GM21528 (cell line): ENCODE measurements around the gene CHAT.

Experiments used
- ATAC-seq: cut with Tn5 transposase; IDR thresholded peaks from one replicate; pipeline ENCODE4 v1.9.1; 2021; ENCODE audit warnings: mild to moderate bottlenecking, moderate library complexity; ENCODE audit not compliant: unreplicated experiment, low FRiP score

Gene CHAT

DNA sequence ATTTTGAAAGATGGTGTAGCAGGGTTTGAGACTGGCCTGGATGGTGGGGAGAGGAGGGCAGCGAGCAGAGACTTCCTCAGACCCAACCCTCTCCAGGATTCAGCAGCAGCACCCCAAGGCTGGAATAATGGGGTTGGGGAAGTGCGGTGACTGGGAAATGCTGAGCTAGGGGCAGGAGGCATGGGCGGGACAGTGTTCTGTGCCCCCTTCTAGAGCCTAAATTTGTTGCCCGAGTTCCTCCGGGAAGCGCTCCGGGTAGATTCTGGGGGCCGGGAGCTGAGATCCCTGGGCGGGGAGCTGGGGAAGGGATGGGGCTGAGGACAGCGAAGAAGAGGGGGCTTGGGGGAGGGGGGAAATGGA, at the start of gene CHAT:
CHAT (plus strand) TSS at position 156 of the 360 bp plus-strand sequence; CDS start at position 309, 153 bp downstream.
- no peak for ATAC-seq

DNA sequence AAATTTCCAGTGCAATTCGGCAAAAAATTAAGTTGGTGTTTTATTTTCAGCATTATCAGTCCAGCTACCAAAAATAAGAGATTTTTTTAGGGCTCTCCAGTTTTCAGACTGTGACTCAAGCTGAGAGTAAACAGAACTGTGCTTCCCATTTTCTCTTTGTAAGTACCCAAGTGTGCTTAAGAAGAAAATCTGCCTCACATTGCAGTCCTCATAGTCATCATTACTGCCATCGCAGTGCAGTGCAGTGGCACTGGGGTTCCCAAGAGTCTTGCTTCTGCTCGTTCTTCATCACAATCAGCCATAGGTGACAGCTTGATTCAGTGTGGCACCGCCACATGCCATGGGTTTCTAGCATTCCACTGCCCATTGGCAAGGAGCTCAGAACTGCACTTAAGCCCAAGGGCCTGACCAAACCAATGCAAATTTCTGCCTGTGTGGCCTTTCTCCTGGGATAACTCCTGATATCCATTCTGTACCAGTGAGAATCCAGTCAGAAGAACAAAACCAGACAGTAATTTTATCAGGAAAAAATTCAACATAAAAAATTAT, 49.3 kb upstream of the CHAT start:
- ATAC-seq = no peak

DNA sequence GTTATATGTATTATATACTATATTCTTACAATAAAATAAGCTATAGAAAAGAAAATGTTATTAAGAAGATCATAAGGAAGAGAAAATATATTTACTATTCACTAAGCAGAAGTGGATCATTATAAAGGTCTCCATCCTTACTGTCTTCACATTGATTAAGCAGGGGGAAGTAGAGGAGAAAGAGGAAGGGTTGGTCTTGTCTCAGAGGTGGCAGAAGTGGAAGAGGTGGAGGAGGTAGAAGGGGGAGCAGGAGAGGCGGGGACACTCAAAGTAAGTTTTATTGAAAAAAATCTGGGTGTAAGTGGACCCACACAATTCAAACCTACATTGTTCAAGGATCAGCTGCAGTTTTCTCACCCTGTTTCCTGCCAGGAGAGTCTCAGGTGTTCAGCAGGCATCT, 46.0 kb upstream of the CHAT start:
- no peak for ATAC-seq

DNA sequence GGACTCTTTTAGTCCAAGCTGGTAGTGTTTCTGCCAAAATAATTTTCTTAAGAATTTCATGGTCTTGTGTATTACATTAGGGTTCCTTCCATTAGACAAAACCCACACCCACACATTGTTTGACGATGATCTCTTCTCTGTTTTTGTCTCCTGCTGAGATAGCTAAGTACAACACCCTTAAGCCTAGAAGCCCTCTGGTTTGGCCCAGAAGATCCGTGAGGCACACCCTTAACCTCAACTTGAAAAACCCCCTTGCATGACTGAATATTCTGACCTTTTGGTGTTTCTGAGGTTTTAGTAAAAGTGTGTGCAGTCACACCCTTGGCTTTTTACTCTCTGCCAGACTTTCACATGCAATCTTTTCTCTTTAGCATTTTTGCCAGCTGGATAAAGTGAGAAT, 45.6 kb upstream of the CHAT start:
- no peak for ATAC-seq

DNA sequence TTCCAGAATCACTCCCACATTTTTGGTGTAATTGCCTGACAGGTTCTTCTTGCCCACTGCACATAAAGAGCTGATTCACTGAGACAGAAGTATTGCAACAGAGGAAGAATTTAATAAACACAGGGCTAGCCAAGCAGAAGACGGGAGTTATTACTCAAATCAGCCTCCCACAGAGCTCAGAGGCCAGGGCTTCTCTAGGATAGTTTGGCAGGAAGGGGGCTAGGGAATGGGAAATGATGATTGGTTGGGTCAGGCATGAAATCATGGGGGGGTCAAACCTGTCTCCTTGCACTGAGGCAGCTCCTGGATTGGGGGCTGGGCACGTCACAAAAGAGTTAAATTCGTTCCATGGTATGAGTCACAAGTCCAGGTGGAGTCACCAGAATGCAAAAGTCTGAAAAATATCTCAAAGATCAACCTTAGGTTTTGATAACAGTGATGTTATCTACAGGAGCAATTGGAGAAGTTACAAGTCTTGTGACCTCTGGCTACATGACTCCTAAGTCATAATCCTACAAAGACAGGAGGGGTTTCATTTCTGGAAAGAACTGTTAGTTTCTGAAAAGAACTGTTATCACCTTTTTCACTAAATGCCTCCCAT, 44.7 kb upstream of the CHAT start:
- ATAC-seq = no peak

DNA sequence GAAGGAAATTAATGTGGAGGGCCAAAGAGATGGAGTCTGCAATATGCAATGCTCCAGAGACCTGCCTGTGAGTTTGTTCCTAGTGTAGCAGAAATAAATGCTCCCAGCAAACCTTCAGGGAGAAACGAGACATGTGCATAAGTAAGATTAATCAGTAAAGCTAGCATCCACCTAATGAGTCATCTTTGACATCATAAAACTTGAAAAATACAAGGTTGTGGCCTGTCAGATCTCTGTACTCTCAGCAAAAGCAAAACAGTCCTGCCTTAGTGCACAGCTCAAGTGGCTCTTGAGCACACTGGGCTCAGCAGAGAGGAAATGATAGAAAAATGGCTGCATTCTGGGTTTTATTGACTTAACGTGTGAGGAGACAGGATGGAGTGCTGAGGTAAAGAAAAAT, 42.4 kb upstream of the CHAT start:
- ATAC-seq = no peak

DNA sequence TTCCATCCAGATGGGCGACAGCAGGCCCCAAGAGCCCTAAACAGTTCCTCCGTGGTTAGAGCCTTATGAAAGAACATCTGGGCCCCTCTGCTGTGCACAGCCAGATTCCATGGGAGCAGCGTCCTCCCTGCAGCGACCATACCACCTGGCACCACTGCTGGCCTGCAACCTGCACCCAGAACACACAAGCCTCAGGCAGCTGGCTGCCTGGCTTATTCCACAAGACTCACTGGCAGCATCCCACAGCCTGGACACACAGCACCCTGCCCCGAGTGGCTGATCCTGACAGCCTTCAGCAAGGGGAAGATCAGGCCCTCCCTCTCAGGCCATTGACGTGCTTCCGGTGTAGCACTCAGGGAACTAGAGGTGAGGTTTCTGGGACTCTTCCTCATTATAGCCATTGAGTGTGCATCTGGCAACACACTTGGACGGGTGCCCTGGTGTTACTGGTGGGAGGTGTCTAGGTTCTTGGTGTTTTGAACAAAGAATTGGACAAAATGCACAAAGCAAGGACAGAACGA, 41.2 kb upstream of the CHAT start:
- ATAC-seq = no peak

DNA sequence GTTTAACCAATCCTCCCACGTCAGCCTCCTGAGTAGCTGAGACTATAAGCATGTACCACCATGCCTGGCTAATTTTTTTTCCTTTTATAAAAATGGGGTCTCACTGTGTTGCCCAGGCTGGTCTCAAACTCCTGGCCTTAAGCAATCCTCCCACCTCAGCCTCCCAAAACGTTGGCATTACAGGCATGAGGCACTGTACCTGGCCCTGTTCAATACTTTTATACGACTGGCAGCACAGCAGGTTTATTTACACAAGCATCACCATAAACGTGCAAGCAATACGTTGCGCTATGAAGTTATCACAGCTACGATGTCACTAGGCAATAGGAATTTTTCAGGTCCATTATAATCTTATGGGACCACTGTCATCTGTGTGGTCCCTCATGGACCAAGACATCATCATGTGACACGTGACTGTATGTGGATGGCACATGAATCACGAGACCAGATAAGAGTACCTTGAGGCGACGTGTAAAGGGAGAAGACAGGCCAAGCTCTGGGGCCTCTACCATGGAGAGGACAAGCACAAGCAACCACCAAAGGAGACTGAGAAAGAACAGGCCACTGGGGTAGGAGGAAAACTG, 38.3 kb upstream of the CHAT start:
- ATAC-seq = no peak

DNA sequence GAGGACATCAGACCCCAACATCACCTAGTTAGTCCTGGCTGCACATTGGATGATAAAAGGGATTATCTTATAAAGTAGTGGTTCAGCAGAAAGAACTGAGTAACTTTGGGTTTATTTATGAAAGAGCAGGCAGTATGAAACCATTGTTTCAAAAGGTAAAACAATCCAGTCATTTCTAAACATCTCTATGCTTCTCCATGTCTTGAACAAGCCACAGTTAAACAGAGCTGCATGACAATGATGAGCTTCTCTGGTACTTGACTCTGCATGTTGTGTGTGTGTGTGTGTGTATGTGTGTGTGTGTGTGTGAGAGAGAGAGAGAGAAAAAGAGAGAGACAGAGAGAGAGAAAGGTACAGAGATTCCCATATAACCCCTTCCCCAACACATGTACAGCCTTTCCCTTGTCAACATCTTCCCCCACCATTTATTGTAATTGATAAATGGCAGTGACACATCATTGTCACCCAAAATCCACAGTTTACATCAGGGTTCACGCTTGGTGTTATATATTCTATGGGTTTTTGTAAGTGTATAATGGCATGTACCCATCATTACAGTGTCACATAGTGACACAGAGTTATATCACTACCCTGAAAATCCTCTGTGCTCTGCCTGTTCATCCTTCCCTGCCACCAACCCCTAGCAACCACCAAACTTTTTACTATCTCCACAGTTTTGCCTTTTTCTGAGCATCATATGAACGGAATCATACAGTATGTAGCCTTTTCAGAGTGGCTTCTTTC, 36.5 kb upstream of the CHAT start:
- no peak for ATAC-seq

DNA sequence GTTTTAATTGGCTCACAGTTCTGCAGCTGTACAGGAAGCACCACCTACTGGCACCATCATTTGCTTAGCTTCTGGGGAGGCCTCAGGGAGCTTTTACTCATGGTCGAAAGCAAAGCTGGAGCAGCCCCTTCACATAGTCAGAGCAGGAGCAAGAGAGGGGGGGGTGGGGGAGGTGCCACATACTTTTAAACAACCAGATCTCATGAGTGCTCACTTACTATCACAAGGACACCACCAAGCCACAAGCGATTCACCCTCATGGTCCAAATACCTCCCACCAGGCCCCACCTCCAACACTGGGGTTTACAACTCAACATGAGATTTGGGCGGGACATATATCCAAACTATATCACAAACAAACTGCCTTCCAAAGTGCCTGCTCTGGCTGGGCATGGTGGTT, 35.4 kb upstream of the CHAT start:
- ATAC-seq = no peak

DNA sequence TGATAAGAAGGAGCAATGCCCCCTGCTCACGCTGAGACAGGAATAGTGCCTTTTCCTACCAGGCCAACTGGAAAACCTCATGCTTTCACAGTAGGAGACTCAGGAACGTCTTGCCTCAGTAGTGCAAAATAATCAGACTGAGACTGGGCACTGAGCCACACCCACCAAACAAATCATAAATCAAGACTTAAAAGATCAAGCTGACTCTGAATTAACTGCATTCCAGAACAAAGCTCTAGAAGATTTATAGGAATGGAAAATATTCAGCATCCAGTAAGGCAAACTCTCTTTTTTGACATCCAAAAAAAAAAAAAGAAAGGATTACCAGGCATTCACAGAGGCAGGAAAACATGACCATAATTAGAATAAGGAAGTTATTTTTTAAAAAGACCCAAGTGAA, 34.2 kb upstream of the CHAT start:
- no peak for ATAC-seq

DNA sequence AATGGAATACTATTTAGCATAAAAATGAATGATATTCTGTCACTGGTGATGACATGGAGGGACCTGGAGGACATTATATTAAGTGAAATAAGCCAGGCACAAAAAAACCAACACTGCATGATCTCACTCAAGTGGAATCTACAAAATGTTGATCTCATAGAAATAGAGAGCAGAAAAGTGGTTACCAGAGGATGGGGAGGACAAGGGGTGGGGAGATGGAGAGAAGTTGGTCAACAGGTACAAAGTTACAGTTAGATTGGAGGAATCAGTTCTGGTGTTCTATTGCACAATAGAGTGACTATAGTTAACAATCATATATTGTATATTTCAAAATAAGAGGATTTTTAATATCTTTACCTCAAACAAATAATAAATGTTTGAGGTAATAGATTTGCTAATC, 28.4 kb upstream of the CHAT start:
- ATAC-seq = no peak

DNA sequence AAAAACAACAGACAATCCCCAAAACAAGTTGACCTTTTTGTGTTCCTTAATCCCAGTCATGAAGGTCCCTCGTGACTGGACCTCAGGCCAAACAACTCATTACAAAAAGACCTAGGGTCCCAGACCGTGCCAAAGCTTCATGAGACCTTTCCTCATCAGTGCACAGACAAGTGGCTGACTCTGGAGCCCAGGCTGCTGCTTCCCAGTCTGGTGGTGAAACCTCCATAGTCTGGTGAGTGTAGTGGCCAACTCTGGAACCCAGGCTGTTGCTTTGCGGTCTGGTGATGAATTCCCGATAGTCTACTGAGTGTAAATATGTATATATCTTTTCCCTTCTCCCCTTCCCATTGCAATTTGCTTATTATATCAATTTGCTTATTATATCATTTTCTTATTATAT, 25.9 kb upstream of the CHAT start:
- no peak for ATAC-seq

DNA sequence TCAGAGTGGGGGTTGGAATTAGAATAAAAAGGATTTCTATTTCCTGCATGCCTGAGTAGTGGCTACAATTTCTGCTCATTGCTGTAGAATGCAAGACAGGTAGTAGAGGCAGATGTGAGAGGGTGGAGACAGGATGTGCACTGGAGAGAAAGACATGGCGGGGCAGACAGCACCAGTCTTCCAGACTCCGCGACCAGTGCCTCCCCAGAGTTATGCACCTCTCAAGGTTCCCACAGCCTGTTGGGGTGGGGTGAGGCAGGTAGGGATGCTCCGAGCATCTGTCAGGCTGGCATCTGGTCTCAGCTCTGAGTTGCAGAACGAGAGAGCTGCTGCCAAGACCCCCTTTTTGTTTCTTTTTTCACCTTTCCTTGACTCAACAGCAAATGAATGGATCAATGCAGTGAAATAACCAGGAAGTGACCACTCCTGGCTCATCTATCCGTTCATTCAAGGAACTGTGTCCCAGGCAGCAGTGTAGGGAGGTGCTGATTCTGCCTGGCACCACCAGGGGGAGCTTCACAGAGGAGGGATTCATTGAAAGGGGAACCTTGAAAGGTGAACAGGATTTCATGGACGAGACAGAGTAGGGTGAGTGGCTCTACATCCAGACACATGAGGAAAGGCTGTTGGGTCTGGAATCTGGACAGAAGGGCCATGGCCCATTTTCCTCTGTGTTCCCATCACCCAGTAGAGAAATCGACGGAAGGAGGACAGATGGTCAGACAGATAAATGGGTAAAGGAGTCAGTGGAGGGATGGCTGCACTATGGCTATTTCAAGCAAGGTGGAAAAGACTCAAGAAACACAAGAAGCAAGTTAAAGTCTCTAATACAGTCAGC, 20.9 kb upstream of the CHAT start:
- peak; percentile 67 for ATAC-seq

DNA sequence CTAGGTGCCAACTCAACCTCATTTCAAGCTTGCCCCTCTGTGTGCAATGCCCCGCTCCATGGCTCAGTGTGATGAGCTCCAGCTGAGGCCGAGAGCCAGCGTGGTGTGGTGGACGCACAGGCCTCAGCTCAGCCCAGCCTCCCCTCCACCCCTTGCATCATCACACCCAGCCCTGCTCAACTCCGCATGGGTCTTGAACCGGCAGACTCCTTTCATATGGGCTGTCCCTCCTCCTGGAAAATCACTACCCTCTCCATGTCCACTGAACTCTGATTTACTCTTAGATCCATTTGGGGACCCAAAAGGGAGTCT, 20.3 kb upstream of the CHAT start:
- no peak for ATAC-seq

DNA sequence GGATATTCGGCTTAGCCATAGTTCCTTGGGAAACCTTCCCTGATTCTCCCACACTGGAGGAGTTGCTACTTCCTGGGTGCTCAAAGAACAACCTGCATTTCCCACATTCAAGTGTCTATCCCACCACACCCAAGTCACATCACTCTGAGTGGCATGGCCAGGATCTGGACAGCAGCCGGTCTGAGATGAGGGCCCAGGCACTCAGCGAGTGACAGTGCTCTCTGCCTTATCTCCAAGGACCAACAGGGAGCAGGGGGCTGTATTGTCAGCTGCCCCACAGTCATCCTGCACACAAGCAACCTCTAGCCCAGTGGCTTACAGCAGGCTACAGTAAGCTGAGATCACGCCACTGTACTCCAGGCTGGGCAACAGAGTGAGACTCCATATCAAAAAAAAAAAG, 19.8 kb upstream of the CHAT start:
- no peak for ATAC-seq

DNA sequence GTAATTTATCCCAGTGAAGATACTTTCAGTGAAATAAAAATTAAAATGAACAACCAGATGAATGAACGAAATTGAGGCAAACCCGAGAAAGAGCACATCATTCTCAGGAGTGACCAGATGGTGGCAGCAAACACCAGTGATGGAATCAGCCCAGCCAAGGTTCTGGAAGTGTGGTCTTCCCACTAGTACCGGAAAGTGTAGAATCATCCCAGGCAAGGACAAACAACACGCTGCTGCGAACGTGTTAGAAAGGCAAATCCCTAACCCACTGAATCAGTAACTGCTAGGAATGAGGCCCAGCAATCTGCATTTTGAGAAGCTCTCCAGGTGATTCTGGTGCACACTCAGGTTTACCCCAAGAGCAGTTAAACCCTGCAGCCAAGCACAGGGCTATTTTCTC, 19.2 kb upstream of the CHAT start:
- no peak for ATAC-seq

DNA sequence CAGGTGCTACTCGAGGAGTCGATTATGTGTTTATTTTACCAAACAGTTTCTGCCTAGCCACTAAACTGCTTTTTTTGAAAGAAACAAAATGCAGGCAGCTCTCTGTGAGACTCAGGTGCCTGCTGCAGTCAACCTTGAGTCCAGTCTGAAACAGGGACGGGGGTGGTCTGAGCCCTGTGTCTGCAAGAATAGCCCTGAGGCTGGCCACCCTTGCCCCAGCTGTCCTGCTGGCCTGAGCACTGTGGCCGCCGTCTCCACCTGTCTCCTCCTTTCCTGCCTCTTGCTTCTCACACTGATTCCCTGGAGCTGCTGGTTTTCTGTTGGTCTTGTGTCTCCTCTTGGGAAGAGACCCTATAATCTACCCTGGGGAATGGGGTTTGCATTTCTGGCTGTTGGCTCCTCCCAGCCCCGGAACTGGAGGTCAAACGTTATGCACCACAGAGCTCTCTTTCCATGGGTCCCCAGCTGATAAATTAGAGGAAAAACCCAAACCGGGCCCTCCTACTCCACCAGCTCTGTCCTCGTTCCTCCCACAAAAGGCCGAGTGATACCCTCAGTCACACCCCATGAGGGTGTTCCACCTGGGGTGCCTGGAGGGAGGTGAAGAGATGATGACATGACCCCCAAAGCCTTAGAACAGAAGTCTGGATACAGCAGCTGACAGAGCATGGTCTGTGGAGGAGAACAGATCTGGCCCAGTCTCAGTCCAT, 18.7 kb upstream of the CHAT start:
- ATAC-seq = no peak

DNA sequence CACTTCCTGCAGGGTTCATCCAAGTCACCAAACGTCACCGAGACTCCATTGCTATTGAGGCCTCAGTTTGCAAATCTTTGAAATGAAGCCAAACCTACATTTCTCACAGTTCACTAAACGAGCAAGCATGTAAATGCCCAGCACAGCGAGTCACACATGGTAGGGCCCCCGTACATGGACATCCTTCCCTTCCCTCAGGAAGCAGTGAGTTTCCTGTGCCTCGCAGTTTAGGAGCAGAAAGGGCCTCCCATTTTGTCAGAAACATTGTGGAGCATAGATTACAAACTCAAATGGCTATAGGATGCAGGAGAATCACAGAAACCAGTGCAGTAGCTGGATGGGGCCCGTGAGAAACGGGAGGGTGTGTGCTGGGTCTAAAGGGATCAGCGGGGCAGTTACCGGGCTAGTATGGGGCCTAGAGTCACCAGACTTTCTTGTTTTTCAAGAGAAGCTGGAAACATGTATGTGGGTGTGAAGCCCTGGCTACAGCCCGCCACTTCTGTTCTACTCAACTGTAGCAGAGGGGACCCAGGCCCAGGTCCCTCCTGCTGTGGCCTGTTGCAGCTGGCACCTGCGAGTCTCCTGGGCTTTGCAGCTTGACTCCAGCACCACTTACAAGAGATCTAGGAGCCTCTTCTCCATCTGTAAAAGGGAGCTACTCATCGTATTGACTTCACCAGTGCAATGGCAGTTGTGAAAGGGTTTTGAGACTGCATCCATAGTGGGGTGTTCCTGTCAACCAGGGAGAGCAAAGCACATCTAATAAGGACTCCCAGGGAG, 17.9 kb upstream of the CHAT start:
- no peak for ATAC-seq

DNA sequence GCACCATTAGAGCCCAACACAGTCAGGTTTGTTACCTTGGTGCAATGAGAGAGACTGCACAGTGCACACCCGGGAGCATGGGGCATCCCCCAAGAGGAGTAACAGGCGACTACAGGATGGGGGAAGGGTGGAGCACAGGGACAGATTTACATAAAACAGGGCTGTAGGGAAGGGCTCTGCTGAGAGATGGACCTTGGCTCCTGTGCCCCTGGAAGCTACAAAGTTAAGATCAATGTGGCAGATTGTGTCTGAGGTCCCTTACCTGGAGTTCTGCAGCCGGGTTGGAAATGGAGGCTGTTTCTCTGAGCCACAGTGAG, 17.4 kb upstream of the CHAT start:
- no peak for ATAC-seq
